ENCODE data around the gene CEP126. TPM values are rescaled to one million over a fixed set of nuclear protein-coding genes. Genes with fewer than 3 reads are reported as not detected.

Gene CEP126, protein sequence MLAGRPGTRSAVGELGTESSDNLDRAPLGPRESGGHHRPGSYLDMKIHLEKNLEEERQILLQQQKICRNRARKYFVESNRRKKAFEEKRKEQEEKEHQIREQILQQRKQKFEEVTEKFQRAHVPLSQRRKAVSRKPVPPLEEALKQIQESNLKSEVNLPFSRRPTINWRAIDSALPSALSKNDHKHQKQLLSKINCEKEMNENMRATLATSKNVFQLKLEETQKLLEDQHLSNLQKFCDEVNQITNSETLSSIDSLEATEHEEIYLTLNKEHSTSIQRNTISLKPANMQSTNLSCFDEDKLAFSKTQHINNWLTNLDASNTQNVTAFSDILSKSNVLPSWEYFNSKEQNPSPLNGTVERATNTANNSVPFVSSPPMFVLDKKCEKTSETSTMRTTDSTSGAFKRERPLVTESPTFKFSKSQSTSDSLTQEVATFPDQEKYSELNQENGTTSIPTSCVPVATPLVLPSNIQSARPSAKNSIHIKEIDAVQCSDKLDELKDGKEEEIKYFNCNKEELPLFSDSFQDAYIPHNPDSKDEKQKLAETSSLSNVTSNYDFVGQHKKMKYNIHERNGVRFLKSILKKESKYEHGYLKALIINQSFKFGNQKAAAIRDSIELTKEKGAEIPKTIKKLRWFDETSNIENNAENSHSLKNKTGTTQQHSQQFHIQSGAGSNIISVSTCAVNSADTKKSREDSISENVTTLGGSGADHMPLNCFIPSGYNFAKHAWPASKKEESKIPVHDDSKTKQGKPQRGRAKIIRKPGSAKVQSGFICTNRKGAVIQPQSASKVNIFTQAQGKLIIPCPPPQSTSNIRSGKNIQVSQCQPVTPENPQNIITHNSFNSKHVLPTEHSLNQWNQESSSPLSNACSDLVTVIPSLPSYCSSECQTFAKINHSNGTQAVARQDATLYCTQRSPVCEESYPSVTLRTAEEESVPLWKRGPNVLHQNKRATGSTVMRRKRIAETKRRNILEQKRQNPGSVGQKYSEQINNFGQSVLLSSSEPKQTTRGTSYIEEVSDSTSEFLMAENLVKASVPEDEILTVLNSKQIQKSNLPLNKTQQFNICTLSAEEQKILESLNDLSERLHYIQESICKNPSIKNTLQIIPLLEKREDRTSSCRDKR
- 2.6 and 4.2 TPM in 2 replicates for total RNA-seq

DNA sequence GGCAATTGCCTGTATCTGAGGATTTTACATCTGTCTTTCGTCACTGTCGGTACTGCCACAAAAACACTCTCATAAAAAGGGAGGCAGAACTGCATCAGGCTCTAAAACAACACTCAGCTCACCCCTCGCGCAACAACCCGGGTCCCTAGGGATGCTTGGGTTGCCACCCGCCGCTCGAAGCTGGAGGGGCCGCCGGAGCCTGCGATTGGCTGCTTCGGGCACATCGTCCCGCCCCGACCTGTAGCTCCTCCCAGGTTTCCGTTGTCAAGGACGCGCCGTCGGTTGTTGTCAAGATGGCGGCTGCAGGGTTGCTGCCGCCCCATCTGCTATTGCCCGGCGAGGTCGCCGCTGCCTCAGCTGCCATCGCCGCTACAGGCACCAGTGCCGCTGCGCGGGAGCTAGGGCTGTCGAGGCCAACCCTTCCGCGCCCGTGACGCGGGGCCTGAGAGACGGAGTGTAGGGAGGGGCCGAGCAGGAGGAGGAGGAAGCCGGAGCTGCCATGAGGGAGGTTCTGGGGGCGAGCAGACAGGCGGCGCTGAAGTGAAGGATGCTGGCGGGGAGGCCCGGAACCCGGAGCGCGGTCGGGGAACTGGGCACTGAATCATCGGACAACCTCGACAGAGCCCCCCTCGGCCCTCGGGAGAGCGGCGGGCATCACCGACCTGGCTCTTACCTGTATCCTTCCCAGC is at the start of gene CEP126:
Gene CEP126, plus strand, starts transcription at position 273 of the 689 bp plus-strand sequence. Its CDS starts 275 bp downstream, at position 548.

DNA sequence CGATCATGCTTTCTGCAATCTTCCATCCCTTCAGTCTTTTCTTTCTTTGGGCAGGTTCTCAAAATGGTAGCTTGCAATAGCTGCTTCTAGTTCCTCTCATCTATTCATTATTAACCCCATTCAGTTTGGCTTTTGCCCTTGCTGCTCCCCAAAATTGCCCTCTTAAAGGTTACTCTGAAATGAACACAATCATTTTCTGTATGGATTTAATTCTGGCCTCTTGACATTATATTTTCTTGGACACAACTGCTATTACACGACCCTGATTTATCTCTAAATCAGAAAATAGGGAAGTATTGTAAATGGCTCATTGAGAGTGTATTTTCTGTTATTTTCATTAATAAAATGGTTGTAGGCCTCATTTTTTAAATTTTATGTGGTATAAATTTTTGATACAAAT is 1.6 kb downstream of the CEP126 start, which contains the start of gene ANGPTL5:
Gene ANGPTL5, minus strand, starts transcription at position 101 of the 400 bp plus-strand sequence. CDS start 8,613 bp downstream, outside the sequence.

DNA sequence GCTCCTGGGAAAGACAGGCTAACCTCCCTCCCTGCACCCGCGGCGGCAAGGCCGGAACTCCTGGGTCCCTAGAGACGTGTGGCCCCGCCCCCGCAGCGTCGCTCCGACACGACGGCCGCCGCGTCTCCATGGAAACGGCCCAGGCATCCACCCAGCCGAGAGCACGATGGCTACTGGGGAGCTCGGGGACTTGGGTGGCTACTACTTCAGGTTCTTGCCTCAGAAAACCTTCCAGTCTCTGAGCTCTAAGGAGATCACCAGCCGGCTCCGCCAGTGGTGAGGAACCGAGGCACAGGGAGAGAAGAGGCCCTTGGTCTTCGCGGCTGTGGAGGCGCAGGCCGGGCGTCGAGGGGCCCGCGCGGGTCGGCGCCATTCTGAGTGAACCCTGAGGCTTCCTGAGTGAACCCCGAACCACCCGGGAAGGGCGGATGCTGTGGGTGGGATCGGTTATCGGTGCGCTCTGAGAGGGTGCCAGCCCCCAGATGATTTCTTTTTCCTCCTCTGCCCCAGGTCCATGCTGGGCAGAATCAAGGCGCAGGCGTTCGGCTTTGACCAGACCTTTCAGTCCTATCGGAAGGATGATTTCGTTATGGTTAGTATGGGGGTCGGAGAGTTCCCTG is 132.6 kb downstream of the CEP126 start, which contains the start of gene CFAP300:
Gene CFAP300, plus strand, starts transcription at position 133 of the 620 bp plus-strand sequence. Its CDS starts 34 bp downstream, at position 167.

Other genes starting within 250 kb of the CEP126 start
- gene ANGPTL5, start 1.5 kb downstream of the CEP126 start, total RNA-seq = 0.19 and 1.3 TPM in 2 replicates
- gene CFAP300, start 132.4 kb downstream of the CEP126 start, total RNA-seq = 0.33 and 0.57 TPM in 2 replicates
- 54.2 and 68.9 TPM in 2 replicates for gene YAP1, start 195.4 kb downstream of the CEP126 start, total RNA-seq

Data from vein endothelial cell (primary cell).